ENCODE results near the gene FXYD7. TPM values are rescaled to one million over a fixed set of nuclear protein-coding genes. Genes with fewer than 3 reads are reported as not detected.

Gene FXYD7
- total and polyA plus RNA-seq, 9 of the 15 experiments (the other 6 are each of a cell fraction or from before 2014, with no cell fraction given): 0.10 to 0.80 (median 0.31) TPM; not detected in 3

- Histone ChIP-seq H3K9me3 (replicated peaks; ENCODE audit: control insufficient read depth, insufficient read depth, low read depth, low read length) (no peaks in the 10 kb centered on the region), H3K9ac (ENCODE audit: insufficient read depth in 1 of 2, low read depth in 2 of 2, low read length in 2 of 2) (peak overlapping the region in 1 of 2 experiments; percentile 67; a peak in 1 of 4 replicates), H4K20me1 (replicated peaks; ENCODE audit: control insufficient read depth, insufficient read depth, low read length) (no peaks in the 10 kb centered on the region), H3K27me3 (ENCODE audit: control insufficient read depth in 2 of 2, insufficient read depth in 2 of 2, low read length in 2 of 2) (peaks cover 0 to 6% of the 10 kb centered on the region in 2 experiments; a peak in 1 of 5 replicates), H3K79me2 (ENCODE audit: control insufficient read depth, insufficient read depth, low read length) (no peaks in the 10 kb centered on the region), H3K9me1 (ENCODE audit: control insufficient read depth, insufficient read depth, low read length) (no peaks in the 10 kb centered on the region), H3K4me2 (ENCODE audit: insufficient read depth, low read length) (peak overlapping the region; percentile 92; the same call in 1 of the 2 replicates), H2AFZ (ENCODE audit: low read depth, low read length) (peak overlapping the region; percentile 99), H3K4me3 (no peak overlapping the region), H3K36me3 (ENCODE audit: control insufficient read depth, insufficient read depth, low read length) (no peaks in the 10 kb centered on the region), H3K4me1 (replicated peaks in 1 of 2; ENCODE audit: control insufficient read depth in 2 of 2, insufficient read depth in 2 of 2, low read length in 2 of 2) (peaks cover 8 to 42% of the 10 kb centered on the region in 2 experiments; a peak in 4 of 5 replicates), H3K27ac (ENCODE audit: extremely low read depth, low read depth, low read length) (no peak overlapping the region)
- no TSS peak for BruUV-seq (replicated peaks)
- TF ChIP-seq MTF1 (CRISPR knock-in tag; IDR thresholded peaks at IDR 0.05; ENCODE audit: borderline replicate concordance): no peak
- TF ChIP-seq SAFB (IDR thresholded peaks at IDR 0.05; ENCODE audit: borderline replicate concordance, low read depth, low read length): no peak
- no peak for TF ChIP-seq ZKSCAN1 (IDR thresholded peaks at IDR 0.05; ENCODE audit: low read depth, low read length)
- no peak for TF ChIP-seq SRSF7 (optimal IDR thresholded peaks at IDR 0.05; ENCODE audit: low read depth, low read length)
- TF ChIP-seq HOXB6 (CRISPR knock-in tag; IDR thresholded peaks at IDR 0.05; ENCODE audit: borderline replicate concordance): no peak
- TF ChIP-seq TRIM24 (IDR thresholded peaks at IDR 0.05): no peak
- no peak for TF ChIP-seq ZNF175 (CRISPR knock-in tag; IDR thresholded peaks at IDR 0.05; ENCODE audit: low read depth)
- no peak for TF ChIP-seq ZNF174 (CRISPR knock-in tag; IDR thresholded peaks at IDR 0.05)
- TF ChIP-seq ZNF184 (CRISPR knock-in tag; IDR thresholded peaks at IDR 0.05): no peak
- no peak for TF ChIP-seq ZNF766 (CRISPR knock-in tag; conservative IDR thresholded peaks at IDR 0.05)
- no peak for TF ChIP-seq MTA1 (IDR thresholded peaks at IDR 0.05; ENCODE audit: borderline replicate concordance)
- TF ChIP-seq GATAD2A (IDR thresholded peaks at IDR 0.05): no peak
- no peak for TF ChIP-seq CSDE1 (IDR thresholded peaks at IDR 0.05)
- TF ChIP-seq U2AF1 (optimal IDR thresholded peaks at IDR 0.05; ENCODE audit: low read depth, low read length): no peak
- no peak for TF ChIP-seq POLR3A (IDR thresholded peaks at IDR 0.05; ENCODE audit: borderline replicate concordance, extremely low read depth, insufficient read depth, insufficient read length)
- TF ChIP-seq NFRKB (IDR thresholded peaks at IDR 0.05; ENCODE audit: low read depth): no peak
- WGBS (ENCODE audit: insufficient coverage, low coverage, missing lambda C conversion rate): 44% methylated on average over 5 of the region's 5 CpGs
- intact Hi-C loops (cut with micrococcal nuclease): no loop called here
- FAIRE-seq: no peak
- no peak for ATAC-seq
- in situ Hi-C loops (cut with MboI): no loop called here
- ChIA-PET POLR2A (interaction anchor here (0.7 to 1.4 kb wide), 3 partner anchors 18 to 112 kb away, joined by 3 to 5 read pairs (median 3); no protein-coding TSS in a partner anchor), CTCF (ENCODE audit: low intra/inter-chr PET ratio) (no interaction called here)
- no peak for DNase-seq (ENCODE audit: extremely low read depth in 1 of 4, low spot score in 3 of 4)
These were observed 19.5 kb upstream of the FXYD7 start for GRCh38 chr19:35123573-35123972.
